ENCODE results near the gene BST2.
"Not testable (repeated sequence)": the region's sequence is repeated elsewhere in the genome, so short reads cannot be mapped to it uniquely, and the experiment has no call there.

BST2 gene

GRCh38 chr19:17390665-17391370 is 14.6 kb downstream of the BST2 start:
- in situ Hi-C loops (cut with MboI; ENCODE audit: low sequenced_read_pairs), result no loop called here

- in situ Hi-C loops (cut with MboI; ENCODE audit: low sequenced_read_pairs), result no loop called here
Observed at GRCh38 chr19:17389957-17390664, 15.3 kb downstream of the BST2 start.

GRCh38 chr19:17389288-17389687 is 16.1 kb downstream of the BST2 start:
- in situ Hi-C loops (cut with MboI; ENCODE audit: low sequenced_read_pairs), result no loop called here

GRCh38 chr19:17385878-17386611 is 19.4 kb downstream of the BST2 start:
- in situ Hi-C loops (cut with MboI; ENCODE audit: low sequenced_read_pairs), result no loop called here

- in situ Hi-C loops (cut with MboI; ENCODE audit: low sequenced_read_pairs), result no loop called here
Observed at GRCh38 chr19:17380426-17381138, 24.8 kb downstream of the BST2 start.

GRCh38 chr19:17379221-17379631 is 26.2 kb downstream of the BST2 start:
- in situ Hi-C loops (cut with MboI; ENCODE audit: low sequenced_read_pairs), result no loop called here

- in situ Hi-C loops (cut with MboI; ENCODE audit: low sequenced_read_pairs), result no loop called here
Observed at GRCh38 chr19:17378271-17378670, 27.2 kb downstream of the BST2 start.

GRCh38 chr19:17376935-17377600 is 28.4 kb downstream of the BST2 start, which contains the start of gene PLVAP:
PLVAP (minus strand) TSS chr19:17377342; CDS start chr19:17377288, 54 bp downstream.
- in situ Hi-C loops (cut with MboI; ENCODE audit: low sequenced_read_pairs), result no loop called here

- in situ Hi-C loops (cut with MboI; ENCODE audit: low sequenced_read_pairs), result no loop called here
Observed at GRCh38 chr19:17370026-17370587, 35.3 kb downstream of the BST2 start.

GRCh38 chr19:17365361-17365760 is 40.1 kb downstream of the BST2 start:
- in situ Hi-C loops (cut with MboI; ENCODE audit: low sequenced_read_pairs), result no loop called here

GRCh38 chr19:17363852-17364605 is 41.4 kb downstream of the BST2 start:
- in situ Hi-C loops (cut with MboI; ENCODE audit: low sequenced_read_pairs), result not testable (repeated sequence)

GRCh38 chr19:17359905-17360800 is 45.3 kb downstream of the BST2 start:
- in situ Hi-C loops (cut with MboI; ENCODE audit: low sequenced_read_pairs), result no loop called here

GRCh38 chr19:17358395-17358794 is 47.0 kb downstream of the BST2 start:
- in situ Hi-C loops (cut with MboI; ENCODE audit: low sequenced_read_pairs), result no loop called here

- in situ Hi-C loops (cut with MboI; ENCODE audit: low sequenced_read_pairs), result no loop called here
Observed at GRCh38 chr19:17357724-17358123, 47.7 kb downstream of the BST2 start.

- in situ Hi-C loops (cut with MboI; ENCODE audit: low sequenced_read_pairs), result no loop called here
Observed at GRCh38 chr19:17357078-17357666, 48.3 kb downstream of the BST2 start.

GRCh38 chr19:17353386-17353785 is 52.0 kb downstream of the BST2 start:
- in situ Hi-C loops (cut with MboI; ENCODE audit: low sequenced_read_pairs), result no loop called here
